ENCODE data around the gene POLR3K.

POLR3K gene

DNA sequence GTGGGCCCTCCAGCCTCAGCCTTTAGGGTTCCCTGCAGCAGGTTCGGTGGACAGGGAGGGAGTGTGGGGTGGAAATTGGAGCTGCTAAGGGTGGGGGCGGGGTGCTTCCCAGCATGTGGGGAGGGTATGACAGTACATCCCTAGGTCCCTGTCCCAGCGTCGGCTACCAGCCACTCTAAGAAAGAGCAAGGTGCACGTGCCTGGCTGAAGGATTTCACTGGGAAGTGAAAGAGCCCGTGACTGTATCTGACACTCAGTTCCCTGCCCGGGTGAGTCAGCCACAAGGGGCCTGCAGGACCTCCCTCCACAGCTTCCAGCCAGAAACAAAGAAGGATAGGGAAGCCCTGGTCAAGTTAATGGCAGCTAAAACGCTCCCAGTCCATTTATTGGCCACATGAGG, 4.3 kb upstream of the POLR3K start:
- no peaks in the 10 kb centered on the region for H3K9me2 ChIP-seq (replicated peaks; ENCODE audit: insufficient read depth, low read length)
- no peak overlapping the region for H3K9ac ChIP-seq (ENCODE audit: low read length)
- H3K4me3 ChIP-seq (ENCODE audit: low read length) = no peak overlapping the region
- H4K20me1 ChIP-seq (ENCODE audit: insufficient read depth, low read length) = no peaks in the 10 kb centered on the region
- H3K27me3 ChIP-seq (replicated peaks; ENCODE audit: insufficient read depth, low read length) = no peaks in the 10 kb centered on the region
- no peak overlapping the region for H3K4me2 ChIP-seq (ENCODE audit: low read depth, low read length)
- DNase-seq = no peak
- peaks cover 6% of the 10 kb centered on the region for H3F3A ChIP-seq (ENCODE audit: insufficient read depth, low read length)
- peaks cover 23% of the 10 kb centered on the region for H3K79me2 ChIP-seq (ENCODE audit: low read length)
- no peak overlapping the region for H2AFZ ChIP-seq (ENCODE audit: low read length)
- 0 out of 2 replicates have a peak, but pooled peaks cover 3% of the 10 kb centered on the region for H3K36me3 ChIP-seq (replicated peaks; ENCODE audit: insufficient read depth, low read length)
- H3K27ac ChIP-seq (ENCODE audit: low read length) = no peak overlapping the region
- no peaks in the 10 kb centered on the region for H3K4me1 ChIP-seq (ENCODE audit: low read length)
- no peaks in the 10 kb centered on the region for H3K9me3 ChIP-seq (replicated peaks; ENCODE audit: insufficient read depth, low read length)
- TF ChIP-seq EZH2phosphoT487 (IDR thresholded peaks at IDR 0.05; ENCODE audit: low read length) = no peak
- TF ChIP-seq EZH2 (optimal IDR thresholded peaks at IDR 0.05; ENCODE audit: low read depth, low read length) = no peak

DNA sequence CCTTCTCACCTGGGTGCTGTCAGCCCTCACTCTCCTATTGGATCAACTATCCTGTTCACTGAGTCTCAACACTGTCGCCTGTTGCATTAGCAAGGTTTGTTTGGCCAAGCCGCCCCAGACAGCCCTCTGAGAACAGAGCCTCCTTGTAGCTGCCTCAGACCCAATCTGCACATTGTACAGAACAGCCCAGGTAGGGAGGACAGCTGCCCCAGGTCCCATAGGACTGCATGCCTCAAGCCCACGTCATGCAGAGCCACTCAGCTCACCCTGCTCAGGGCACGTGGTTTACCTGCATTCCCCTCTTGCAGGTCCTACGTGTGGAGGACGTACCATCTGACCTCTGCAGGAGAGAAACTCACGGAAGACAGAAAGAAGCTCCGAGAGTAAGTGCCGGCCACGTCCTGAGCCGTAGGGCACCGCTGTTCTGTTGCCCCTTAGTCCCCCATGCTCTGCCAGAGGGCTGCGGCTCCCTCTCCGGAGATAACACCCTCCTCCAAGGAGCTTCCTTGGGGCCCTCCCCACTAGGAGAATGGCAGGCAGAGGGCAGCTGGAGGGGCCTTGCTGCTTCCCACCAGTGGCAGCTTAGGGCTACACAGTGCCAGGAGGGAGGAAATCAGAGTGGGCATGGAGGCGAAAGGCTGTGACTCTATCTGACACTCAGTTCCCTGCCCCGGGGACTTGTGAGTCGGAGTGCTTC, 3.0 kb upstream of the POLR3K start:
- H4K20me1 ChIP-seq (ENCODE audit: insufficient read depth, low read length) = no peaks in the 10 kb centered on the region
- H3K36me3 ChIP-seq (replicated peaks; ENCODE audit: insufficient read depth, low read length) = peaks cover 4% of the 10 kb centered on the region; the same call in 1 of the 2 replicates
- DNase-seq = no peak
- H3K4me3 ChIP-seq (ENCODE audit: low read length) = no peak overlapping the region
- H3F3A ChIP-seq (ENCODE audit: insufficient read depth, low read length) = peaks cover 8% of the 10 kb centered on the region
- no peak overlapping the region for H3K4me2 ChIP-seq (ENCODE audit: low read depth, low read length)
- H3K4me1 ChIP-seq (ENCODE audit: low read length) = peaks cover 5% of the 10 kb centered on the region; the same call in 1 of the 2 replicates
- no peak overlapping the region for H2AFZ ChIP-seq (ENCODE audit: low read length)
- H3K9ac ChIP-seq (ENCODE audit: low read length) = no peak overlapping the region
- no peaks in the 10 kb centered on the region for H3K27me3 ChIP-seq (replicated peaks; ENCODE audit: insufficient read depth, low read length)
- H3K27ac ChIP-seq (ENCODE audit: low read length) = no peak overlapping the region
- no peaks in the 10 kb centered on the region for H3K9me3 ChIP-seq (replicated peaks; ENCODE audit: insufficient read depth, low read length)
- H3K9me2 ChIP-seq (replicated peaks; ENCODE audit: insufficient read depth, low read length) = no peaks in the 10 kb centered on the region
- TF ChIP-seq, protein P1, sequence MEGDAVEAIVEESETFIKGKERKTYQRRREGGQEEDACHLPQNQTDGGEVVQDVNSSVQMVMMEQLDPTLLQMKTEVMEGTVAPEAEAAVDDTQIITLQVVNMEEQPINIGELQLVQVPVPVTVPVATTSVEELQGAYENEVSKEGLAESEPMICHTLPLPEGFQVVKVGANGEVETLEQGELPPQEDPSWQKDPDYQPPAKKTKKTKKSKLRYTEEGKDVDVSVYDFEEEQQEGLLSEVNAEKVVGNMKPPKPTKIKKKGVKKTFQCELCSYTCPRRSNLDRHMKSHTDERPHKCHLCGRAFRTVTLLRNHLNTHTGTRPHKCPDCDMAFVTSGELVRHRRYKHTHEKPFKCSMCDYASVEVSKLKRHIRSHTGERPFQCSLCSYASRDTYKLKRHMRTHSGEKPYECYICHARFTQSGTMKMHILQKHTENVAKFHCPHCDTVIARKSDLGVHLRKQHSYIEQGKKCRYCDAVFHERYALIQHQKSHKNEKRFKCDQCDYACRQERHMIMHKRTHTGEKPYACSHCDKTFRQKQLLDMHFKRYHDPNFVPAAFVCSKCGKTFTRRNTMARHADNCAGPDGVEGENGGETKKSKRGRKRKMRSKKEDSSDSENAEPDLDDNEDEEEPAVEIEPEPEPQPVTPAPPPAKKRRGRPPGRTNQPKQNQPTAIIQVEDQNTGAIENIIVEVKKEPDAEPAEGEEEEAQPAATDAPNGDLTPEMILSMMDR (IDR thresholded peaks at IDR 0.05; ENCODE audit: low read length) = no peak
- no peak for TF ChIP-seq EZH2phosphoT487 (IDR thresholded peaks at IDR 0.05; ENCODE audit: low read length)
- TF ChIP-seq EZH2 (optimal IDR thresholded peaks at IDR 0.05; ENCODE audit: low read depth, low read length) = no peak
- H3K79me2 ChIP-seq (ENCODE audit: low read length) = peaks cover 37% of the 10 kb centered on the region

DNA sequence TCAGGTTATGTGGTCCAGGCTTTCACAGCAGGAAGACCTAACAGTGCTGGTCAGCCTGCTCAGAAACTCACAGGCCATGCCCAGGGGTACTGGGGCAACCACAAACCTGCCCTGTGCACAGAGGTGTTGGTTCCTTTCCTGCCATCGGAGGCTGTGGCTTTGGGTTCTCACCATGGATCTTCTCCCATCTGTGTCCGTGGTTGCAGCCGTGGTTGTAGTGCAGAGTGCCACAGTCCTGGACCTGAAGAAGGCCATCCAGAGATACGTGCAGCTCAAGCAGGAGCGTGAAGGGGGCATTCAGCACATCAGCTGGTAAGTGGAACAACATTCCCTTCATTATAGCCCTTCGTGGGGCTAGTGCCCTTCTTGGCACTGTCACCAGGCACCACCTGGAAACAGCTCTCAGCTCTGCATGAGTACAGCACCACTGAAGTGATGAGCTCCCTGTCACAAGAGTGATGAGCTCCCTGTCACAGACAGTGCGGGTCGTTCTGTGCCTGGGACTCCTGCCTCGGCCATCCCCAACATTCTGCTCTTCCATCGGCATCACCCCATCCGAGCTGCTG, 2.2 kb upstream of the POLR3K start:
- Histone ChIP-seq H3K36me3 (replicated peaks; ENCODE audit: insufficient read depth, low read length) (peaks cover 7% of the 10 kb centered on the region; the same call in 1 of the 2 replicates), H3K4me3 (ENCODE audit: low read length) (no peak overlapping the region), H3K4me1 (ENCODE audit: low read length) (peaks cover 7% of the 10 kb centered on the region; the same call in 1 of the 2 replicates)

More for the DNA sequence above, 2.2 kb upstream of the POLR3K start:
- Histone ChIP-seq H3K9me3 (replicated peaks; ENCODE audit: insufficient read depth, low read length) (no peaks in the 10 kb centered on the region), H3K27me3 (replicated peaks; ENCODE audit: insufficient read depth, low read length) (no peaks in the 10 kb centered on the region), H3K9me2 (replicated peaks; ENCODE audit: insufficient read depth, low read length) (no peaks in the 10 kb centered on the region), H3K27ac (ENCODE audit: low read length) (no peak overlapping the region), H3K4me2 (ENCODE audit: low read depth, low read length) (no peak overlapping the region), H3F3A (ENCODE audit: insufficient read depth, low read length) (peaks cover 8% of the 10 kb centered on the region), H3K79me2 (ENCODE audit: low read length) (peaks cover 44% of the 10 kb centered on the region), H4K20me1 (ENCODE audit: insufficient read depth, low read length) (no peaks in the 10 kb centered on the region), H3K9ac (ENCODE audit: low read length) (no peak overlapping the region), H2AFZ (ENCODE audit: low read length) (no peak overlapping the region)
- no peak for DNase-seq
- no peak for TF ChIP-seq EZH2 (optimal IDR thresholded peaks at IDR 0.05; ENCODE audit: low read depth, low read length)
- TF ChIP-seq, protein P1 (IDR thresholded peaks at IDR 0.05; ENCODE audit: low read length) = no peak
- TF ChIP-seq EZH2phosphoT487 (IDR thresholded peaks at IDR 0.05; ENCODE audit: low read length) = no peak
